Retinal pigment epithelial cell (primary cell): ENCODE measurements around the gene MRFAP1L1.

Experiments used
- DNase-seq: peaks from one replicate; pipeline ENCODE4 v3.0.0-alpha.2; 2010; ENCODE audit warnings: low read depth
- H3K4me3 ChIP-seq: 2 replicates; pipeline ENCODE4 v1.5.1; 2011; ENCODE audit warnings: mild to moderate bottlenecking, low read length, control low read depth, moderate library complexity
- TF ChIP-seq, protein P1 (sequence below): conservative IDR thresholded peaks from 2 replicates; pipeline ENCODE4 v1.5.1; 2011; ENCODE audit warnings: low read depth, low read length, control low read depth, inconsistent platforms

Gene MRFAP1L1

DNA sequence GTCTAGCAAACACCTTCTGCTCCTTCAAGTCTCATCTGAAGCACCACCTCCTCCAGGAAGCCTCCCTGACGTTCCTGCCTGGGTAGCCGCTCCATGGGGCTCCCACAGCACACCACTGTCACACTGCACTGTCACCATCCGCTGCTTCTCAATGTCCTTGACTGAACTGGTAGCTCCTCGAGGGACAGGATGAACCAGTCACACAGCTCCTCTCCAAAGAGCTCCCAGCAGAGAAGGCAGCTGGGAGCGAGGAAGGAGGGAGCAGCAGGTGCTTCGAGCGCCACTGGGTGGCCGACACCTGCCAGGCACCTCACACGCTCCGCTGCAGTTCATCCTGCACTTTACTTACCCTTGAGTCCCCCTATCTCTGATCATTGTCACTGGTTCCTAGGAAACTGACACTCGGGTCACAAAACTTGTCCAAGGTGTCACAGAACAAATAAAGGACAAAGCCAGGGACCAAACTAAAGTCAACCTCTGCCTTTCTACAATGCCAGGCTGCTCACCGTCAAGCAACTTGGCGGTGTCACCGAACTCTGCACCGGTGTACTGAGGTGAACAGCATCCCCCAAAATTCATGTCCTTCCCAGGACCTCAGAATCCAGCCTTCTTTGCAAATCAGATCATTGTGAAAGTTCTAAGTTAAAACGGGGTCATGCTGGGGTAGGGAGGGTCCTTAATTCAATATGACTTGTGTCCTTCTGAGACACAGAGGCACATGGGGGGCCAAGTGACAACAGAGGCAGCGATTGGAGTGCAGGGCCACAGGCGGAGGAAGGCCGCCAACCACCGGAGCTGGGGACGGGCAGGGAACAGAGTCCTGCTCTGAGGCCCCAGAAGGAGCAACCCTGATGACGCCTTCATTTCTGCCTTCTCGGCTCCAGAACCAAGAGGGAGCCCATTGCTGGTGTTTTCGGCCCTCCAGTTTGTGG lies 21.5 kb downstream of the MRFAP1L1 start:
- H3K4me3 ChIP-seq, result no peak overlapping the region
- no peak for DNase-seq
- TF ChIP-seq, protein P1, sequence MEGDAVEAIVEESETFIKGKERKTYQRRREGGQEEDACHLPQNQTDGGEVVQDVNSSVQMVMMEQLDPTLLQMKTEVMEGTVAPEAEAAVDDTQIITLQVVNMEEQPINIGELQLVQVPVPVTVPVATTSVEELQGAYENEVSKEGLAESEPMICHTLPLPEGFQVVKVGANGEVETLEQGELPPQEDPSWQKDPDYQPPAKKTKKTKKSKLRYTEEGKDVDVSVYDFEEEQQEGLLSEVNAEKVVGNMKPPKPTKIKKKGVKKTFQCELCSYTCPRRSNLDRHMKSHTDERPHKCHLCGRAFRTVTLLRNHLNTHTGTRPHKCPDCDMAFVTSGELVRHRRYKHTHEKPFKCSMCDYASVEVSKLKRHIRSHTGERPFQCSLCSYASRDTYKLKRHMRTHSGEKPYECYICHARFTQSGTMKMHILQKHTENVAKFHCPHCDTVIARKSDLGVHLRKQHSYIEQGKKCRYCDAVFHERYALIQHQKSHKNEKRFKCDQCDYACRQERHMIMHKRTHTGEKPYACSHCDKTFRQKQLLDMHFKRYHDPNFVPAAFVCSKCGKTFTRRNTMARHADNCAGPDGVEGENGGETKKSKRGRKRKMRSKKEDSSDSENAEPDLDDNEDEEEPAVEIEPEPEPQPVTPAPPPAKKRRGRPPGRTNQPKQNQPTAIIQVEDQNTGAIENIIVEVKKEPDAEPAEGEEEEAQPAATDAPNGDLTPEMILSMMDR, result no peak

DNA sequence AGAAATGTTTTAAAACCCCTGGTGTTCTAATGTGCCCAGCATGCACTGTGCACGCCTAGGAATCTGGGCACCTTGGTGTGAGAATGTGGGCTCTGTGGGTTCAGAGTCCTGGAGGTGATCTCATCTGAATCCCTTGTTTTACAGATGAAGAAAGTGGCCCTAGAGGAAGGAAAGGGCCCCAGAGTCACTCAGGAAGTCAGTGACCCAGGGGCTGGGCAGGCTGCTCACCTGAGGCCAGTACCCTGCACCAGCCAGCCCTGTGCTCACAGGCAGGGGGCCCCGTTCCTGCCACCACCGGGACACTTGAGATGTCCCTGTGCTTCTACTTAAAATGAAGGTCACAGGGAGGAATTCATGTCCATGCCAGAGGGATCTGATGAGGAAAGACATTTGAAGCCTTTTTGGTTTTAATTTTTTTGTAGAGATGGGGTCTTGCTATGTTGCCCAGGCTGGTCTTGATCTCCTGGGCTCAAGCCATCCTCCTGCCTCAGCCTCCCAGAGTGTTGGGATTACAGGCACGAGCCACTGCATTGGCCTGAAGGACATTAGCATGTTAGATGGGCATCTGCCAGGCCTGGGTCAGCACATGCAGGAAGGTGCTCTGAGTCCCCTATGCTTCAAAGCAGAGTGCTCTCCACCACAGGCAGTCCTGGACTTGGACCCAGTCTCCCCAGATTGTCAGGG lies 23.4 kb downstream of the MRFAP1L1 start:
- DNase-seq, result no peak
- no peak overlapping the region for H3K4me3 ChIP-seq
- TF ChIP-seq, protein P1, result no peak

DNA sequence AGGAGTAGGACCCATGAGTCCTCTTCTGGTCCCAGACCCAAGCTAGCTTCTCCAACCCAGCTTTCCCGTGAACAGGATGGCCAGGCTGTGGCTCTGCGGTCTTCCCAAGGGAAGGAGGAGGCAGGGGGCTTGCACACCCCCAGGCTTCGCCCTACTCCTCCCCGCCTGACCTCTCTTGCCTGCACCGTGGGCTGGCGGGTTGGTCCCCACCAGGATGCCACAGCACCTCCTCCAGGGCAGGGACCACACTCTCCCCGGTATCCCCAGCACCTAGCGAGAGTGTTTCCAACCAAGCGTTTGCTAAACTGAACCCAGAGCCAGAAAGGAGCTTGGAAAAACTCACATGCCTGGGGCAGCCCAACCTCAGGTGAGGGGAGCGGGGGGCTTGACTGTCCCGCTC lies 25.0 kb downstream of the MRFAP1L1 start:
- DNase-seq, result no peak
- no peak overlapping the region for H3K4me3 ChIP-seq
- TF ChIP-seq, protein P1, result no peak

DNA sequence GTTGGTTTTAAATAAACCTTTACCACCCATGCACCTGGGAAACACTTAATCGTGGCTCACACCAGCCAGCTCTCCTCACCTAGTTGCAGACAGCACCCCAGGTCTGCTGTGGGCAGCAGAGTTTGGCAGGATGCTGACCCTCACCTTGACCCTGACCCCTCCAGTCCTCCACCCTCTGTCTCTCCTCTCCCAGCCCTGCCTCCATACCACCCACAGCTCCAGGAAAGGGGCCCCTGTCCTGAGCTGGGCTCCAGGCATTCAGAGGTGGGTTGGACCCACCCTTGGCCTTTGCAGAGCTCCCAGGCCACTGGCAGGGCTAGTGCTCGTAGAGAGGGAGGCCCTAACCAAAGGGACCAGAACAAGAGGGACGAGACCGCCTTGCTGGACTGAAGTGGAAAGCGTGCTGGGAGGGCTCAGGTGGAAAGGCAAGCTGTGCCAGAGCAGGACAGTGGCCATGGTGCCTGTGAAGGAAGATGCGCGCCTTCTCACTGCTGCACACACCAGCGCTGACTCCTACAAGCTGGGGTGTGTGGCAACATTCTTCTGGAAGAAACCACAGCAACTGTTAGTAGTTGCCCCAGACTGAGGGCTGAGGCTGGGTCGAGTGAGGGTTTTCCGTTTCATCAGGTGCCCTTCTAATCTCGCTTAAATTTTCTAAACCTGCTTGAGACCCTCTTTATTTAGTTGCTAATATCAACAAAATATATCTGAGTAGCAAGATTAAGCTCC lies 26.6 kb downstream of the MRFAP1L1 start:
- DNase-seq, result no peak
- H3K4me3 ChIP-seq, result no peak overlapping the region
- TF ChIP-seq, protein P1, result no peak

DNA sequence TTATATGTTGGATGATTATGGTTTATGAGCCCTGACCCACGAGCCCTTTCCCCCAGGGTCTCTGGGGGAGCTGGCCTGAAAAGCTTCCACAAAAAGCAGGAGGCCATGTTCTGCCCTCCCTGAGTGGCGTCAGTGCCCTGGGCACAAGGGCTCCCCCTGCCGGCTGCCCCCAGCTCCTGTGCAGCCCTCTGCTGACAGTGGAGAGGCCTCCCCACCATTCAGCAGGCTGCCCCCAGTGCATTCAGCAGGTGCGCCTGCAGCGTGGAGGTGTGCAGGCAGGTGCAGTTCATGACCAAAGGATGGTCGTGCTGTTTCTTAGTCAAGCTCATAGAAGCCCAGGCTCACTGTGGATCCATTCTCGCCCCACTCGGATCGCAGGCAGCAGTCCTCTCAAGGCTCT lies 28.5 kb downstream of the MRFAP1L1 start:
- TF ChIP-seq, protein P1, result peak; percentile 24
- H3K4me3 ChIP-seq, result no peak overlapping the region
- no peak for DNase-seq

DNA sequence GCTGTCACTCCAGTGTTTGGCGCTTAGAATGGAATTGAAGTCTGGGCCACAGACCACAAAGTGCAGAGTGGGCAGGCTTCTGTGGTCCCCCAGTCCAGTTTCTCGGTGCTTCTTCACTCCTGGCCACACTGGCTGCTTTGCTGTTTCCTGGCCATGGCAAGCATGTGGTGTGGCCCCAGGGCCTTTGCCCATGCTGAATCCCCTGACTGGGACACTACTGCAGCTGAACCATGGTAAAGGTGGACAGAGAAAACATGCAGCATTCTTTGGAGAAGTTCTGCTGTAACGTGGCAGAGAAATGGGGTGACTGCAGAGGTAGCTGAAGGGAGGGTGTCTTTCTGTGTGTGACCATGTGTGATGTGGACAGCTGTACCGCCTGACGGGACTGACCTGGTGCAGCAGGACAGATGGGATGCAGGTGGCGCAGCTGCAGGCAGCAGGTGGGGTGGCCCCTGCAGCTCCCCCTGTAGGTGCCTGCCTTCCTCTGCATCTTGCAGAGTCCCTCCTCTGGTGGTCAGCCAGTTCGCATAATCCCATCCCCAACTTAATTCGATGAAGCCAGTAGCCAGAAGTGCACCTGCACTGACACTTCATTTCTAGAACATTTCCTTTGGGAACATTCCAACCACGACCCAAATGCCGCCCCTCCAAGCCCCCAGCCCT lies 29.2 kb downstream of the MRFAP1L1 start:
- DNase-seq, result no peak
- TF ChIP-seq, protein P1, result peak; percentile 40
- H3K4me3 ChIP-seq, result no peak overlapping the region
